Astrocyte of the spinal cord (primary cell): Measurements from ENCODE around the gene MICAL1.

Experiments
- DNase-seq: peaks from one replicate; pipeline ENCODE4 v3.0.0; 2011; ENCODE audit warnings: low read depth, low spot score
- H3K4me3 ChIP-seq: 2 replicates; pipeline ENCODE4 v1.5.1; 2011; ENCODE audit warnings: low read depth, mild to moderate bottlenecking, low read length, moderate library complexity
- CTCF ChIP-seq: IDR thresholded peaks from 2 replicates; pipeline ENCODE4 v1.5.1; 2012; ENCODE audit warnings: low read depth, mild to moderate bottlenecking, low read length, inconsistent platforms
- in situ Hi-C: cut with HindIII; loops from 2 replicates; pipeline ENCODE4 v1.10.0; 2017; ENCODE audit warnings: low sequenced_read_pairs

The MICAL1 gene

GRCh38 chr6:109455437-109456110 is at the start of gene MICAL1:
Gene MICAL1 (minus strand): TSS chr6:109455772. CDS start chr6:109454196, 1,576 bp downstream.
- TF ChIP-seq CTCF = peak; percentile 42
- H3K4me3 ChIP-seq = peak within 1 kb of the TSS; percentile 89
- in situ Hi-C loops = no loop called here
- DNase-seq = peak; percentile 60

- in situ Hi-C loops = no loop called here
- no peak for TF ChIP-seq CTCF
- H3K4me3 ChIP-seq = no peak overlapping the region
- no peak for DNase-seq
Observed at GRCh38 chr6:109503327-109504224, 48.0 kb upstream of the MICAL1 start.

GRCh38 chr6:109498936-109499335 is 43.4 kb upstream of the MICAL1 start:
- in situ Hi-C loops = no loop called here
- TF ChIP-seq CTCF = no peak
- no peak overlapping the region for H3K4me3 ChIP-seq
- DNase-seq = no peak

- TF ChIP-seq CTCF = no peak
- in situ Hi-C loops = no loop called here
- H3K4me3 ChIP-seq = no peak overlapping the region
- DNase-seq = no peak
Observed at GRCh38 chr6:109498052-109498451, 42.5 kb upstream of the MICAL1 start.

- TF ChIP-seq CTCF = no peak
Observed at GRCh38 chr6:109496036-109496772, 40.6 kb upstream of the MICAL1 start.

GRCh38 chr6:109493865-109494264 is 38.3 kb upstream of the MICAL1 start:
- TF ChIP-seq CTCF = no peak
- DNase-seq = no peak
- in situ Hi-C loops = no loop called here
- no peak overlapping the region for H3K4me3 ChIP-seq

More at GRCh38 chr6:109496036-109496772, 40.6 kb upstream of the MICAL1 start:
- no peak overlapping the region for H3K4me3 ChIP-seq
- in situ Hi-C loops = no loop called here
- no peak for DNase-seq
